Keratinocyte (primary cell): ENCODE results near the gene CLRN3. TPM values are rescaled to one million over a fixed set of nuclear protein-coding genes. Genes with fewer than 3 reads are reported as not detected.

Source experiments
- DNase-seq: peaks from one replicate; pipeline ENCODE4 v3.0.0-alpha.2; 2011; ENCODE audit warnings: low read depth, missing footprints, low spot score
- FAIRE-seq: peaks from 2 replicates; lab custom pipeline; 2011; peaks lifted over from hg19 to GRCh38; lab: Jason Lieb, UNC
- H2AFZ ChIP-seq: 2 replicates; pipeline ENCODE4 v1.6.0; 2012; ENCODE audit warnings: low read length, control low read depth, inconsistent platforms; ENCODE audit not compliant: control insufficient read depth
- H3K27ac ChIP-seq: 2 replicates; pipeline ENCODE4 v1.5.1; 2011; ENCODE audit warnings: low read length; ENCODE audit not compliant: control insufficient read depth, insufficient read depth
- H3K27me3 ChIP-seq: 3 replicates; pipeline ENCODE4 v1.6.0; 2011; ENCODE audit warnings: low read length; ENCODE audit not compliant: control insufficient read depth, insufficient read depth; ENCODE audit errors: extremely low read depth
- H3K36me3 ChIP-seq, 2 experiments: 2 replicates in 1 of 2; 3 replicates in 1 of 2; pipeline ENCODE4 v1.5.1; 2011; ENCODE audit warnings: low read length in 2 of 2, mild to moderate bottlenecking in 1 of 2; ENCODE audit not compliant: control insufficient read depth in 2 of 2, insufficient read depth in 2 of 2; ENCODE audit errors: extremely low read depth in 1 of 2
- H3K4me1 ChIP-seq: 3 replicates; pipeline ENCODE4 v1.5.1; 2011; ENCODE audit warnings: low read length; ENCODE audit not compliant: control insufficient read depth, insufficient read depth; ENCODE audit errors: extremely low read depth
- H3K4me2 ChIP-seq: 3 replicates; pipeline ENCODE4 v1.6.0; 2011; ENCODE audit warnings: low read depth, low read length; ENCODE audit not compliant: control insufficient read depth, insufficient read depth; ENCODE audit errors: extremely low read depth
- H3K4me3 ChIP-seq, 3 experiments: fragments of 200-600 bp in 1 of 3; sonication (generic) in 1 of 3; 2 replicates in 2 of 3; 3 replicates in 1 of 3; pipeline ENCODE4 v1.5.1; 2011 to 2016; ENCODE audit warnings: low read length in 3 of 3, mild to moderate bottlenecking in 3 of 3, control low read depth in 2 of 3, inconsistent platforms in 1 of 3, low read depth in 1 of 3, mixed read lengths in 1 of 3, mixed run types in 1 of 3, moderate library complexity in 1 of 3; ENCODE audit not compliant: control insufficient read depth in 2 of 3, insufficient read depth in 2 of 3; ENCODE audit errors: extremely low read depth in 1 of 3
- H3K79me2 ChIP-seq: 2 replicates; pipeline ENCODE4 v1.6.0; 2012; ENCODE audit warnings: low read length; ENCODE audit not compliant: control insufficient read depth, insufficient read depth
- H3K9ac ChIP-seq: 3 replicates; pipeline ENCODE4 v1.6.0; 2011; ENCODE audit warnings: low read length; ENCODE audit not compliant: control insufficient read depth, insufficient read depth; ENCODE audit errors: extremely low read depth
- H3K9me1 ChIP-seq: 3 replicates; pipeline ENCODE4 v1.6.0; 2011; ENCODE audit warnings: low read length; ENCODE audit not compliant: control insufficient read depth, insufficient read depth; ENCODE audit errors: extremely low read depth
- H3K9me3 ChIP-seq: 2 replicates; pipeline ENCODE4 v1.5.1; 2012; ENCODE audit warnings: low read depth, low read length; ENCODE audit not compliant: control insufficient read depth
- H4K20me1 ChIP-seq: 3 replicates; pipeline ENCODE4 v1.6.0; 2011; ENCODE audit warnings: low read length; ENCODE audit not compliant: control insufficient read depth, insufficient read depth; ENCODE audit errors: extremely low read depth
- CTCF ChIP-seq, 3 experiments: IDR thresholded peaks in 1 of 3; conservative IDR thresholded peaks in 1 of 3; optimal IDR thresholded peaks in 1 of 3; 2 replicates in 2 of 3; 3 replicates in 1 of 3; pipeline versions ENCODE3 to v1.5.1; 2011; ENCODE audit warnings: low read length in 3 of 3, mild to moderate bottlenecking in 3 of 3, moderate library complexity in 2 of 3, control low read depth in 1 of 3, inconsistent platforms in 1 of 3; ENCODE audit not compliant: insufficient read depth in 2 of 3; ENCODE audit errors: extremely low read depth in 1 of 3
- EZH2 ChIP-seq: IDR thresholded peaks from one replicate; pipeline ENCODE4 v1.6.1; 2012; ENCODE audit warnings: inconsistent platforms, mild to moderate bottlenecking, low read length, moderate library complexity
- dilution Hi-C: fragments of 300-500 bp; cut with MboI; formaldehyde crosslinking; loops from one replicate; pipeline ENCODE4 v1.7.0; 2020; ENCODE audit warnings: low sequenced_read_pairs; ENCODE audit not compliant: extremely low pct_ligation_motif_present
- polyA plus RNA-seq, 5 experiments: library from polyadenylated mRNA; depleted of rRNA in 3 of 5; stranded (reverse) in 3 of 5; stranded (forward) in 1 of 5; unstranded in 1 of 5; fragments of >200 nt; gene quantifications; 1 replicate in 1 of 5; 2 replicates in 3 of 5; 3 replicates in 1 of 5; pipeline versions ENCODE4 v1.2.1 to v1.2.3, GENCODE V29; 2011 to 2012; ENCODE audit warnings: missing spikeins in 2 of 5, low read depth in 1 of 5, low replicate concordance in 1 of 5

CLRN3 gene
- polyA plus RNA-seq, 1 donor (not counting 4 experiments of a cell fraction or from before 2014, with no cell fraction given): not detected

GRCh38 chr10:127921753-127922145 is 29.0 kb upstream of the CLRN3 start:
- Histone ChIP-seq H3K4me1 (no peaks in the 10 kb centered on the region), H3K36me3 (no peaks in the 10 kb centered on the region), H4K20me1 (no peaks in the 10 kb centered on the region), H3K79me2 (no peaks in the 10 kb centered on the region), H3K4me2 (no peak overlapping the region), H2AFZ (no peak overlapping the region), H3K4me3 (no peak overlapping the region), H3K27ac (no peak overlapping the region), H3K27me3 (no peaks in the 10 kb centered on the region), H3K9me3 (no peaks in the 10 kb centered on the region), H3K9ac (no peak overlapping the region), H3K9me1 (no peaks in the 10 kb centered on the region)
- dilution Hi-C loops: no loop called here
- DNase-seq (no peak), FAIRE-seq (no peak)
- TF ChIP-seq CTCF (optimal IDR thresholded peaks at IDR 0.05 in 1 of 3, IDR thresholded peaks at IDR 0.05 in 1 of 3, conservative IDR thresholded peaks at IDR 0.05 in 1 of 3; ENCODE audit: extremely low read depth in 1 of 3, insufficient read depth in 2 of 3, low read length in 3 of 3) (no peak), EZH2 (no peak)

GRCh38 chr10:127921075-127921752 is 28.5 kb upstream of the CLRN3 start:
- H3K9me1 ChIP-seq: no peaks in the 10 kb centered on the region
- H3K4me3 ChIP-seq: no peak overlapping the region
- TF ChIP-seq EZH2 (no peak), CTCF (optimal IDR thresholded peaks at IDR 0.05 in 1 of 3, IDR thresholded peaks at IDR 0.05 in 1 of 3, conservative IDR thresholded peaks at IDR 0.05 in 1 of 3; ENCODE audit: extremely low read depth in 1 of 3, insufficient read depth in 2 of 3, low read length in 3 of 3) (peak in 1 of 3 experiments; percentile 2)
- no peaks in the 10 kb centered on the region for H3K4me1 ChIP-seq
- H4K20me1 ChIP-seq: no peaks in the 10 kb centered on the region
- DNase-seq: no peak
- H3K9ac ChIP-seq: no peak overlapping the region
- dilution Hi-C loops: no loop called here
- H2AFZ ChIP-seq: no peak overlapping the region
- no peak overlapping the region for H3K4me2 ChIP-seq
- no peaks in the 10 kb centered on the region for H3K9me3 ChIP-seq
- no peaks in the 10 kb centered on the region for H3K36me3 ChIP-seq
- no peak overlapping the region for H3K27ac ChIP-seq
- H3K79me2 ChIP-seq: no peaks in the 10 kb centered on the region
- H3K27me3 ChIP-seq: no peaks in the 10 kb centered on the region
- FAIRE-seq: no peak
